Stimulated activated CD4-positive, alpha-beta T cell treated with anti-CD3 and anti-CD28 coated beads, Interleukin-1b, Interleukin-23, amount 100 ng/mL, for 48 hours (primary cell): ENCODE measurements around the gene WNT16.

Experiments used
- DNase-seq: peaks from one replicate; pipeline ENCODE4 v3.0.0-alpha.2; 2020

Gene WNT16

GRCh38 chr7:121344497-121344896 is 15.7 kb downstream of the WNT16 start:
- DNase-seq = no peak

DNA sequence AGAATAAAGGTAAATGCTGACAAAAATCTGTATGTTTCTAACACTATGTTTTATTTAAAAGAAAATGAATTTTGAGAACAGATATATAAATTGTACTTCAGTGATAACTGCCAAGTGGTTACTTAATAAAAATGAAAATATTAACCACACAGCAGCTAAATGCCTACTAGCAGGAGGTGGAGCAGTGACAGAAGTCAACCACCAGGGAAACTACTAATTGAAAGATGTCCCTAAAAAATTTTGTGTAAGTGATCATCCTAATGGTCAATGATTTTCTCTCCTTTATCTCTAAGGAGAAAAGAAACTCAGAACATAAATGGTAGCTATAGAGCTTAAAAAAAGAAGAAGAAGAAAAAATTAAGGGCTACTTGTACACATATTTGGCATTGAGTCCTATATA is 22.9 kb downstream of the WNT16 start:
- DNase-seq = no peak

DNA sequence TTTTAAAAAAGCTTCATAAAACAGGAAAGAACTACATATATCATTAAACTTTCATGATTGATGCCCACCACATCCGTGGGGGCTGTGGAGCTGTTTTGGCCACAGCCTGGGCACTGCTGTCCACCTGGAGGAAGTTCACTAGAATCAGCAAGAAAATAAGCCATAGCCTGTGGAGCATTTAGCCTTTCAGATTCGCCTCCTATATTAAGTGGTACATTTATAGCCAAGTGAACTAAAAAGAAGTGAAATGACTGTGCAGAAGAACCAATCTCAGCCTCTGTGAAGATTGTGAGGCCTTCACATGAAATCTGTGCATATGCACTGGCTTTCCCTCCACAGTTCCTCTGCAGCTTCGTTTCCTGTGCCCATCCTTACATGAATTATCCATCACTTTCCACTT is 23.5 kb downstream of the WNT16 start:
- no peak for DNase-seq

DNA sequence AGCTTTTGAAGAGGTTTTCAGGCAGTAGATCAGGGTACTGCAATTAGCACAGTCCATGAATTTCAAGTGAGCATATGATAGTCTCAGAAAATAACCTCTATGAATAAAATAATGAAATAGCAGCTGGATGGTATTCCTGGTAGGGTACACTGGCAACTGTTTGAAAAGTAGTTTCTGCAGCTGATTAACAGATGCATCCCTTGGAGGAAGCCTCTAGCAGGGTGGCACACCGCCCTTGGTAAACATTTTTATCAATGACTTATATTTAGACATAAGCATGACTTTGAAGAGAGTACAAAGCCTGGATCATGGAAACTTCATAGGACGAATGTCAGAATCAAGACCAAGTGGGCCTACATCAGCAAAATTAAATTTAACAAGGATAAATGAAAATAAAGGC is 26.8 kb downstream of the WNT16 start:
- no peak for DNase-seq

GRCh38 chr7:121360564-121360963 is 31.8 kb downstream of the WNT16 start:
- DNase-seq = no peak

GRCh38 chr7:121366852-121367431 is 38.1 kb downstream of the WNT16 start:
- DNase-seq = no peak

DNA sequence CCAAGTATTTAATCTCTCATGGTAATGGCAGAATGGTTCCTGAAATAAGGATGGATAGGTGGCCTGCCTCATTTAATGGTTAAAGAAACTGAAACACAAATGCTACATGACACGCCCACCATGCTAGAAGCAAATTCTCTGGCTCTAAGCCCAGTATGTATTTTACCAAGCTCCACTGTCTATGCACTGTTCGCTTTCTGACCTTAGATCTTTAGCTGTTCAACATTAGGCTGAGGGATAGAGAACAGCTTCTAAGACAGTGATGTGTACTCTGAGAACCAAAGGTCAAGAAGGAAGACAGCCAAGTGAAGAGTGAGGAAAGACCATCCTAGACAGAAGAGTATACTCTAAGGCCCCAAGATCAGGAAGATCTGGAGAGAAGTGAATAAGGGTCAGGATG is 40.7 kb downstream of the WNT16 start:
- no peak for DNase-seq

- DNase-seq = no peak
Observed at GRCh38 chr7:121371367-121371766, 42.6 kb downstream of the WNT16 start.

- no peak for DNase-seq
Observed at GRCh38 chr7:121371883-121372282, 43.1 kb downstream of the WNT16 start.

- no peak for DNase-seq
Observed at GRCh38 chr7:121372376-121373010, 43.7 kb downstream of the WNT16 start.

DNA sequence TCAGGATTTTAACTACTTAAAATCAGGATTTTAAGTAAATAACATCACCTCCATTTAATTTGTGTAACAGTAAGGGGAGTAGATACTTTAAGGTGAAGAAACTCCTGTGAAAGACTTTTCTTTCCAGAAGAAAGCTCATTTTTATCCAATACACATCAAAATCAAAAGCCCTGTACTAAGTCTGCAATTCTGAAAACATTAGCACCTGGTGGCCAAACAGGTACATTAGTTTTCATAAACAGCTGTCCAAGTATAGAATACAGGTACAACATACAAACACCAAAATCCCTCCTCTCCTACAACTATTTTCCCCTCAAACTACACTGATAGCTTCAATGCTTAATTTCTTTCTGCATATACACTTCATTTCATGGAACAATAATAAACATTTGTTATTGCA is 44.4 kb downstream of the WNT16 start:
- DNase-seq = no peak

GRCh38 chr7:121376979-121377378 is 48.2 kb downstream of the WNT16 start:
- DNase-seq = no peak

- no peak for DNase-seq
Observed at GRCh38 chr7:121379930-121380329, 51.1 kb downstream of the WNT16 start.

DNA sequence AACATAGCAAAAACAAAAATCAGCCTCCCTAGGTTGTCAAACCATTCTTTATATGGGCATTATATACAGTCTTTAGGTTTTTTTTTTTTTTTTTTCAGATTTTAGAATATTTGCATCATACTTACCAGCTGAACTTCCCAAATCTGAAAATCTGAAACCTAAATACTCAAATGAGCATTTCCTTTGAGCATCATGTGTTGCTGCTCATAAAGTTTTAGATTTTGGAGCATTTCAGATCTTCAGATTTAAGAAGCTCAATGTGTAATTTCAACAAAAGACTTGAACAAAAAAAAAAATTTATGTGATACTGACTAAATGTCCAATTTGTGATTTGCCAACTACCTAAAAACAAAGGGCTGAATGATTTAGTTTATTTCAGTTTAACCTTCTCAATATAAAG is 53.7 kb downstream of the WNT16 start:
- no peak for DNase-seq

- no peak for DNase-seq
Observed at GRCh38 chr7:121383235-121383910, 54.6 kb downstream of the WNT16 start.

- DNase-seq = no peak
Observed at GRCh38 chr7:121384265-121384664, 55.5 kb downstream of the WNT16 start.

DNA sequence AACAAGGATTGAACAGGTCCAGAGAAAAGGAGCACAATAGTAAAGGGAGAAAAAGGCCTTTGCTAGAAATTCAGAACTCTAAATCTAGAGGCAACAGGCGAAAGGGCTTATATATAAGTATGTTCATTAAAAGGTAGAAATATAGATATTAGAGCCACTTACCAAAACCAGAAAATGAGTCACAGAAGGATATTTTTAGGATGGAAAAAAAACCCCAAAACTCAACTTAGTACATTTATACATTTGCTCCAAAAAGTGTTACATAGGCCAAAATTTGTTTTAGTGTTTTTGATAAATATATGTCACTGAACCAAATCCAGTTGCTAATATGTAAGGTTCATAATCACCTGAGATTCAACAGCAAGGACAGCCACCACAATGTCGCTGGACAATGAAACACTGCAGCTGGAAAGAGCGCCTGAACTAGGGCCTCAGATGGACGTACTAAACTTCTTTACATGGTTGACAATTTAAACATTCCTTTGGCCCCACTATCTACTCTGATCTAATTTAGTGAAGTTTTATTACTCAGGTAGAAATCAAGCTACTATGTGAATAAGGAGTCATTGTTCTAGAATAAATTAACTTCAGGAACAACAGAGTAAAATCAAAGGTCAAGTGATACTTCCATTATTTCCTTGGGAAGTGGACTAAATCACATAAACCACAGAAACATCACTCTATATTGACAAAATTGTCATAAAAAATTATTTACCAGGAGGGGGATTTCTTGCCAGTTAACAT is 56.4 kb downstream of the WNT16 start:
- no peak for DNase-seq

DNA sequence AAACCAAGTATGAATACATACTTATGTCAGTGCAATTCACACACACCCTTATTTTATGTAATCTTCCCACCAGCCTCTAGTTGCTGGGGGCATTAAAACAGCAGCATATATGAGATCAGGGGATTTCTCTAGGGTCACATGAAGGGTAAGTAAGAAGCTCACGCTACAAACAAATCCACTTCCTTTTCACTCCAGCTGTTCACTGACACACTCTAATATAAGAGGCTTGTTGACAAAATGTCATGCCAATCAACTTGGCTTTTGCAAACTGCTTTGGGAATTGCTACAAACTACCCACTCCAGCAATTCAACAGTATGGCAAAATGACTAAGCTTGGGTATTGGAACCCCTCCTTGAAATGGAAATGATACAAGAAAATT is 57.0 kb downstream of the WNT16 start:
- DNase-seq = no peak

- DNase-seq = no peak
Observed at GRCh38 chr7:121388950-121389349, 60.1 kb downstream of the WNT16 start.

DNA sequence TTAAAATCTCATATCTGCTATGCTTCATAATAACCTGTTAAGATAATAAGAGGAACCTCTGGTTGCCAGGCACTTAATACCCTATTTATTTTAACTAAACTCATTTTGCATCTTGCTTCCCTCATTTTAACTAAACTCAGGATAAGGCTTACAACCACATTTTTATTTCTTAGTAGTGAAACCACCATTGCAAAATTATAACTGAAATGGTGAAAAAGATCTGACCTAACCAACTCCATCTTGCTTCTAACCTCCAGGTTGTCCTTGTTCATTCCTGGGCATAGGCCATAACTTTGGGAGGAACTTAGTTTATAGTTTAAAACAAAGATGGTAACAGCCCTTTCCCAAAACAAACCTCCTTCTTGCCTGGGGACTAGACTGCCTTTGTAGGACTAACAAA is 61.3 kb downstream of the WNT16 start:
- no peak for DNase-seq

DNA sequence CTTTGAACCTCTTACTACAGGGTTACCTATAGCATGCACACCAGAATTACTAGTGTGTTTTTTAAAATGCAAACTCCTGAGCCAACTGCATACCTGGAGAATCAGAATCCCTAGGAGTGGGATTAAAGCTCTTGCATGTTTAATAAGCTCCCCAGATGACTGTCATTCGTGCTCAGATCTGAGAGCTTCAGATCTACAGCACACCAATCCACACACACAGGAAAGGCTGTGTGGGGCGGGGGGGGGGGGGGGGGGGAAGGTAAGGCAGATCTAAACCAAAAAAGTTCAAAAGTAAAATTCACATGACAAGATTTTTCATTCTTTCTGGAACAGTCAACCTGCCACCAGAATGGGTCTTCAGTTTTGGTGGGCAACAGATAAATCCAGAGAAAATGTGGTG is 61.8 kb downstream of the WNT16 start:
- no peak for DNase-seq
